PC-9 (cell line): Measurements from ENCODE around the gene CDHR5.

Experiments
- CTCF ChIP-seq: fragments of 200-600 bp; sonication (generic); conservative IDR thresholded peaks from 2 replicates; pipeline ENCODE4 v1.6.1; 2017; ENCODE audit warnings: mixed run types, antibody characterized with exemption, mild to moderate bottlenecking, moderate library complexity
- EZH2 ChIP-seq: fragments of 200-600 bp; sonication (generic); IDR thresholded peaks from 2 replicates; pipeline ENCODE4 v1.8.0; 2017; ENCODE audit warnings: antibody characterized with exemption, low read depth

DNA sequence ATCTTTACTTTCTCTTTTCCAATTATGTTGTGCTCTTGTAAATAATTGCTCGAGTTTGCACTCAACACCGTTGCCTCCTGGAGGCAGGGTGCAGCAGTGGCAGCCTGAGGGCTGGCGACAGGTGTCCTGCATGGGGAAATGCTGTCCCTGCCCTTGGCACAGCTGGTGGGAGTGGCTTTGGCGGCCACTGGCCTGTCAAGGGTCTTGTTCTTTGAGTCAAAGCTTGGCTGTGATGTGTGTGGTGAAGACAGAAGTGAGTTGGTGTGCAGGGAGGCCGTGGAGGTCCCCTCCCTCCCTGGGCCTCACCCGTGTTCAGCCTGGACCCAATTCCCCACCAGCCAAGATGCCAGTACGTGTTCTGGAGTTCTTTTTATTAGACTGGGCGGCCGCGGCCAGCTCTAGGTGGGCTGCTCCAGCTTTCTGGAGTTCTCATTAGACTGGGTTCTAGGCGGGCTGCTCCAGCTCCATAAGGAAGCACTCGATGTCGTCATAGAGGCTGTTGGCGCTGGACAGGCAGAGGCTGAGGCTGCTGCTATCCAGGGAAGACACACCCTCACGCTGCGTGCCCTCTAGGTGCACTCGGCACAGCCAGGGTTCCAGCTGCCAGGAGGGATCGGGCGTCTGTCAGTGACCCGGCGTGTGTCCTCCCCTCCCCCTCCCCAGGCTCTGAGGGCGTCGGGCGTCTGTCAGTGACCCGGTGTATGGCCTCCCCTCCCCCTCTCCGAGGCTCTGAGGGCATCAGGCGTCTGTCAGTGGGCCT, 12.4 kb downstream of the CDHR5 start:
- TF ChIP-seq CTCF, result no peak; the same call in 1 of the 2 replicates
- no peak for TF ChIP-seq EZH2
